ENCODE results near the gene PAQR9. TPM values are rescaled to one million over a fixed set of nuclear protein-coding genes. Genes with fewer than 3 reads are reported as not detected.

PAQR9 gene
- total RNA-seq (2022; extraction: Qiagen RNA extraction; ENCODE audit: low read depth) = 2.9 to 4.0 TPM (median 3.4 TPM) in 5 replicates

GRCh38 chr3:142963516-142964448 lies at the start of gene PAQR9:
Gene PAQR9 (minus strand): TSS chr3:142963674. CDS start chr3:142963336, 338 bp downstream.

GRCh38 chr3:143001369-143002082 lies 38.1 kb upstream of the PAQR9 start, which contains the start of gene U2SURP:
Gene U2SURP (plus strand): TSS chr3:143001570. CDS start chr3:143001629, 59 bp downstream.

Other genes starting within 250 kb of the PAQR9 start
- 6.1 to 11.4 TPM (median 8.2 TPM) in 5 replicates for gene TRPC1, start 239.6 kb downstream of the PAQR9 start, total RNA-seq (2022; extraction: Qiagen RNA extraction; ENCODE audit: low read depth)
- gene PCOLCE2, start 74.6 kb downstream of the PAQR9 start, total RNA-seq (2022; extraction: Qiagen RNA extraction; ENCODE audit: low read depth) = 27.6 to 40.9 TPM (median 34.2 TPM) in 5 replicates
- 75.5 to 106 TPM (median 94.9 TPM) in 5 replicates for gene U2SURP, start 37.9 kb upstream of the PAQR9 start, total RNA-seq (2022; extraction: Qiagen RNA extraction; ENCODE audit: low read depth)
- 0.57 to 1.1 TPM (median 0.81 TPM) in 5 replicates for gene CHST2, start 156.1 kb upstream of the PAQR9 start, total RNA-seq (2022; extraction: Qiagen RNA extraction; ENCODE audit: low read depth)